Measurements from ENCODE around the gene UQCR11.

The UQCR11 gene

DNA sequence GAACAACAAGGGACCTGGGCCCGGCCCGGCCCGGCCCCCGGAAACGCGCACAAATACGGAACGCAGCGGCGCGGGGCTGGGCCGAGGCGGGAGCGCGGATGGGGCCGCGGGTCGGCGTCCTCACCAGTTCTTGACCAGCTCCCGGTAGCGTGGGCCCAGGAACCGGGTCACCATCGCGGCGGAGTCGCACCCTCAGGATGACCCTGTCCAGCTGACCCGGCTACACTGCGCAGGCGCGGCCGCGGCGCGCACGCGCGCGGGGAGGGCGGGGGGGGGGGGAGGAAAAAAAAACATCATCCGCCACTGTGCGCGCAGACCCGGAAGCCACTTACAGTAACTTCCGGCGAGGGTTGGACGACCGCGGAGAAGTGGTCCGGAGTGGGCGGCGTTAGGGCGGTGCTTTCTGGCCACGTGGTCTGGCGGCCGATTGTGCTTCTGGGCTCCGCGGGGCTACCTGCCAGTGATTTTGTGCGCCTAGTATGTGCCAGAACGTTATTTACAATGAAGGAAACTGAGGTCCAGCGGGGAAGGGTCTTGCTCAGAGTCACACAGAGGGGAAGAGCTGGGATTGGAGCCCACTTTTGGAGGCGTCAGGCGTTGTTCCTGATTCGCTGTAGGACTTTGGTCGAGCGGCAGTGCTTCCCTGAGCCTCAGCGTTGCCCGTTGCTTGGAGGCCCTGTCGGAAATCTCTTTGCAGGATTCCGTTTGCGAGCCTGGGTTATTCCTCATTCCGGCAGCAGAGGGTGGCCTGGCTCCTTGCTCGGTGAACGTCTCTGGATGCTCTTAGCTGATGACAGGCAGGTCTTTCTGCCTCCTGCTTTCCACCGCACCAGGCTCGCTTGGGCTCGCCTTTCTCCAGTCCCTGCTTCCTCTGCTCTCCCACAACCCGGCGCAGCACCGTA lies at the start of gene UQCR11:
Gene UQCR11 (minus strand): TSS at position 227 of the 902 bp plus-strand sequence. CDS start 53 bp downstream, at position 174.
- peaks cover 34% of the 10 kb centered on the region for H3K36me3 ChIP-seq (replicated peaks; ENCODE audit: low read depth, low read length)
- H3K9ac ChIP-seq (ENCODE audit: low read length) = peak within 1 kb of the TSS; percentile 94
- peaks cover 13% of the 10 kb centered on the region for H3K4me1 ChIP-seq (ENCODE audit: low read length)
- peak within 1 kb of the TSS; percentile 45; the same call in 1 of the 2 replicates for H2AFZ ChIP-seq (ENCODE audit: low read depth, low read length)
- H3K27ac ChIP-seq (ENCODE audit: low read length) = peak within 1 kb of the TSS; percentile 80
- H3K4me3 ChIP-seq (ENCODE audit: low read length) = peak within 1 kb of the TSS; percentile 80
- no peaks in the 10 kb centered on the region for H3K27me3 ChIP-seq (ENCODE audit: low read depth, low read length)
- H4K20me1 ChIP-seq (ENCODE audit: insufficient read depth, low read length) = peaks cover 13% of the 10 kb centered on the region
- peak within 1 kb of the TSS; percentile 91 for H3K4me2 ChIP-seq (ENCODE audit: low read length)
- H3K79me2 ChIP-seq (ENCODE audit: low read length) = peaks cover 48% of the 10 kb centered on the region
- TF ChIP-seq CTCF (IDR thresholded peaks at IDR 0.05; ENCODE audit: low read depth, low read length) = peak; percentile 60
- no peak for TF ChIP-seq EZH2phosphoT487 (IDR thresholded peaks at IDR 0.05; ENCODE audit: low read depth)
- no peaks in the 10 kb centered on the region for H3K9me3 ChIP-seq (ENCODE audit: insufficient read depth, low read length)

DNA sequence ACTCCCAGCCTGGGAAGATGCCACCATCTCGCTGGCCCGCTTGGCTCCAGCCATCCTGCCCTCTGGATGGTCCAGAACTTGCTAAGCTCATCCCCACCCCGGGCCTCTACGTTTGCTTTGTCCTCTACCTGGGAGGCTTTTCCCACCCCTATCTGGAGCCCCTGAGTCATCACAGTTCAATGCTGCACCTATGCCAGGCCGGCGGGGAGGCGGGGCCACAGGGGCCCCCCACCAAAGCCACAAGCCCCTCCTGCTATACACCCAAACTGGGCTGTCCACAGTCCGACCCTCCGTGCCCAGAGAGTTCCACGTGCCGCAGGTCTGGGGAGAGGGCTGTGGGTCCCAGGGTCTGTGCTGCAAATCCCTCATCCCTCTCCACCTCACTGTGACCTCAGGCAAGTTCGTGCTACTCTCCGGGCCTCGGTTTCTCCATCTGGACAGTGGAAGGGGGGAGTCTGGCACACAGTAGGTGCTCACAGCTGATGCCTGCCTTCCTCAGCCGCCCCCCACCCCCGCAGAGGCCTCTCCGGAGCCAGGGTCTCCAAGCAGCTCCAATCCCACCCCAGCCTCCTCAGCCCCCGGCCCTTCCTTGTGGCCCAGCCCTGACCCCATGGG lies 49.0 kb upstream of the UQCR11 start:
- Histone ChIP-seq H3K36me3 (replicated peaks; ENCODE audit: low read depth, low read length) (peaks cover 10% of the 10 kb centered on the region), H3K9me3 (ENCODE audit: insufficient read depth, low read length) (no peaks in the 10 kb centered on the region), H4K20me1 (ENCODE audit: insufficient read depth, low read length) (peaks cover 18% of the 10 kb centered on the region), H2AFZ (ENCODE audit: low read depth, low read length) (no peak overlapping the region), H3K79me2 (ENCODE audit: low read length) (peaks cover 31% of the 10 kb centered on the region), H3K27me3 (ENCODE audit: low read depth, low read length) (no peaks in the 10 kb centered on the region), H3K9ac (ENCODE audit: low read length) (no peak overlapping the region), H3K4me1 (ENCODE audit: low read length) (peaks cover 37% of the 10 kb centered on the region), H3K4me2 (ENCODE audit: low read length) (no peak overlapping the region), H3K4me3 (ENCODE audit: low read length) (no peak overlapping the region), H3K27ac (ENCODE audit: low read length) (no peak overlapping the region)
- TF ChIP-seq EZH2phosphoT487 (IDR thresholded peaks at IDR 0.05; ENCODE audit: low read depth) (no peak), CTCF (IDR thresholded peaks at IDR 0.05; ENCODE audit: low read depth, low read length) (no peak)

GRCh38 chr19:1653300-1653628 lies 48.0 kb upstream of the UQCR11 start:
- Histone ChIP-seq H3K36me3 (replicated peaks; ENCODE audit: low read depth, low read length) (peaks cover 17% of the 10 kb centered on the region), H3K4me1 (ENCODE audit: low read length) (peaks cover 38% of the 10 kb centered on the region), H3K4me2 (ENCODE audit: low read length) (peak overlapping the region; percentile 71), H3K27me3 (ENCODE audit: low read depth, low read length) (no peaks in the 10 kb centered on the region), H3K79me2 (ENCODE audit: low read length) (peaks cover 41% of the 10 kb centered on the region), H3K27ac (ENCODE audit: low read length) (peak overlapping the region; percentile 72), H3K4me3 (ENCODE audit: low read length) (peak overlapping the region; percentile 83), H3K9ac (ENCODE audit: low read length) (peak overlapping the region; percentile 85), H4K20me1 (ENCODE audit: insufficient read depth, low read length) (peaks cover 28% of the 10 kb centered on the region), H2AFZ (ENCODE audit: low read depth, low read length) (peak overlapping the region; percentile 84; the same call in 1 of the 2 replicates), H3K9me3 (ENCODE audit: insufficient read depth, low read length) (no peaks in the 10 kb centered on the region)
- no peak for TF ChIP-seq CTCF (IDR thresholded peaks at IDR 0.05; ENCODE audit: low read depth, low read length)
- no peak for TF ChIP-seq EZH2phosphoT487 (IDR thresholded peaks at IDR 0.05; ENCODE audit: low read depth)
